Measurements from ENCODE around the gene PEX14.

Gene PEX14

DNA sequence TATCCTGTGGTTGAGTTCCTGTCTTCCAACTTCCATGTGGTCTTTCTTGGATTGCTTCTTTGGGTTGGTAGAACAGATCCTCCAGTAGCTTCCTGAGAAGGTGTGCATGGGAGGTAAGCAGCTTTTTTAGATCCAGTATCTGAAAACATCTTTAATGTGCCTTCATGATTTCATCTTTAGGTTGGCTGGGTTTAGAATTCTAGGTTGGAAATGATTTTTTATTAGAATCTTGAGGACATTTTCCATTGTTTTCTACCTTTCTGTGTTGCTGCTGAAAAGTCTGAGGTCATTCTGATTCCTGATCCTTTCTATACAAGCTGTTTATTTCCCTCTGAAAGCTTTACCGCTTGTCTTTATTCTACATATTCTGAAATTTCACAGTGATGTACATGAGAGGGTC, 94.8 kb downstream of the PEX14 start:
- H3K4me2 ChIP-seq (ENCODE audit: low read length), result no peak overlapping the region
- H3K27me3 ChIP-seq (ENCODE audit: low read depth, low read length), result no peaks in the 10 kb centered on the region
- H3K9me3 ChIP-seq (ENCODE audit: insufficient read depth, low read length), result no peaks in the 10 kb centered on the region
- no peak overlapping the region for H3K27ac ChIP-seq (ENCODE audit: low read length)
- H4K20me1 ChIP-seq (ENCODE audit: insufficient read depth, low read length), result no peaks in the 10 kb centered on the region
- no peaks in the 10 kb centered on the region for H3K4me1 ChIP-seq (ENCODE audit: low read length)
- no peaks in the 10 kb centered on the region for H3K36me3 ChIP-seq (replicated peaks; ENCODE audit: low read depth, low read length)
- no peaks in the 10 kb centered on the region for H3K79me2 ChIP-seq (ENCODE audit: low read length)
- no peak for TF ChIP-seq EZH2phosphoT487 (IDR thresholded peaks at IDR 0.05; ENCODE audit: low read depth)
- no peak for TF ChIP-seq CTCF (IDR thresholded peaks at IDR 0.05; ENCODE audit: low read depth, low read length)
- no peak overlapping the region for H3K4me3 ChIP-seq (ENCODE audit: low read length)
- no peak overlapping the region for H3K9ac ChIP-seq (ENCODE audit: low read length)
- no peak overlapping the region for H2AFZ ChIP-seq (ENCODE audit: low read depth, low read length)

- H3K27ac ChIP-seq (ENCODE audit: low read length), result no peak overlapping the region
- H3K4me3 ChIP-seq (ENCODE audit: low read length), result no peak overlapping the region
- H3K36me3 ChIP-seq (replicated peaks; ENCODE audit: low read depth, low read length), result no peaks in the 10 kb centered on the region
- H3K9ac ChIP-seq (ENCODE audit: low read length), result no peak overlapping the region
- no peaks in the 10 kb centered on the region for H4K20me1 ChIP-seq (ENCODE audit: insufficient read depth, low read length)
- no peak for TF ChIP-seq CTCF (IDR thresholded peaks at IDR 0.05; ENCODE audit: low read depth, low read length)
- H3K27me3 ChIP-seq (ENCODE audit: low read depth, low read length), result no peaks in the 10 kb centered on the region
- no peaks in the 10 kb centered on the region for H3K9me3 ChIP-seq (ENCODE audit: insufficient read depth, low read length)
- H3K4me1 ChIP-seq (ENCODE audit: low read length), result no peaks in the 10 kb centered on the region
- H3K79me2 ChIP-seq (ENCODE audit: low read length), result no peaks in the 10 kb centered on the region
- no peak overlapping the region for H2AFZ ChIP-seq (ENCODE audit: low read depth, low read length)
- no peak overlapping the region for H3K4me2 ChIP-seq (ENCODE audit: low read length)
These were observed 100.9 kb downstream of the PEX14 start for GRCh38 chr1:10575616-10576015.

DNA sequence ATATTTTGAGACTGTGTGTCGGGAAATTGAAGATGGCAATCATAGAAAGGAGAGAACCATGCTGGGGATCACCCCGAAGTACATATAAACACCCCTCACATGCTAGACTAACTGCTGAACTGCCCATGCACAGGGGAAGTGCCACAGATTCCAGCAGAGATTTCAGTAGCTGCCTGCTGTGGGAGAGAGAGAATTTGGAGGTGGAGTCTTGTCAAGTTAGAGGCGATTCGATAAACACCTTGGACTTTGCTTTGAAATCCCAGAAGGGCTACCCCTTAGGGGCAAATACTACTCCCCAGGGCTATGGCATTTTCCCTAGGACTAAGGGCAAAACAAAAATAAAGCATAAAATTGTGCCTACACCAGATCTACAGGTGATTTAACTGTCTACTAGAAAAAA, 103.3 kb downstream of the PEX14 start:
- H4K20me1 ChIP-seq (ENCODE audit: insufficient read depth, low read length), result no peaks in the 10 kb centered on the region
- H3K4me2 ChIP-seq (ENCODE audit: low read length), result no peak overlapping the region
- H3K4me3 ChIP-seq (ENCODE audit: low read length), result no peak overlapping the region
- H3K27me3 ChIP-seq (ENCODE audit: low read depth, low read length), result no peaks in the 10 kb centered on the region
- H2AFZ ChIP-seq (ENCODE audit: low read depth, low read length), result no peak overlapping the region
- TF ChIP-seq CTCF (IDR thresholded peaks at IDR 0.05; ENCODE audit: low read depth, low read length), result no peak
- TF ChIP-seq EZH2phosphoT487 (IDR thresholded peaks at IDR 0.05; ENCODE audit: low read depth), result no peak
- no peak overlapping the region for H3K27ac ChIP-seq (ENCODE audit: low read length)
- H3K36me3 ChIP-seq (replicated peaks; ENCODE audit: low read depth, low read length), result no peaks in the 10 kb centered on the region
- H3K9ac ChIP-seq (ENCODE audit: low read length), result no peak overlapping the region
- no peaks in the 10 kb centered on the region for H3K79me2 ChIP-seq (ENCODE audit: low read length)
- no peaks in the 10 kb centered on the region for H3K4me1 ChIP-seq (ENCODE audit: low read length)
- no peaks in the 10 kb centered on the region for H3K9me3 ChIP-seq (ENCODE audit: insufficient read depth, low read length)

DNA sequence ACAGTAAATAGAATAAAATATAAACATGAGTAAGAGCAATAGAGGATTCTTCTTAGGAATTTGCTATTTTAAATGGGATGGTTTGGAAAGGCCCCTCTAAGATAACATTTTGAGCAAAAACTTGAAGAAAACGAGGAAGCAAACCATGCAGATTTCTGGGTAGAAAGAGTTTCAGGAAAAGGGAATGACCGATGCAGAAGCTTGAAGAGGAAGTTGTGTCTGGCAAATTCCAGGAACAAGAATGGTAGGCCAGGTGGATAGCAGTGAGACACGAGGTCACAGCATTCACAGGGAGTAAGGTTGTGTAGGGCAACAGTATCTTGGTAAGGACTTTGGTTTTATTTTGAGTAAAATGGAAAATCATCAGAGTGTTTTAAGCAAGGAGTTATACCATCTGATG, 108.9 kb downstream of the PEX14 start:
- no peaks in the 10 kb centered on the region for H3K27me3 ChIP-seq (ENCODE audit: low read depth, low read length)
- H3K79me2 ChIP-seq (ENCODE audit: low read length), result no peaks in the 10 kb centered on the region
- TF ChIP-seq EZH2phosphoT487 (IDR thresholded peaks at IDR 0.05; ENCODE audit: low read depth) (no peak), CTCF (IDR thresholded peaks at IDR 0.05; ENCODE audit: low read depth, low read length) (no peak)
- no peaks in the 10 kb centered on the region for H3K36me3 ChIP-seq (replicated peaks; ENCODE audit: low read depth, low read length)
- no peak overlapping the region for H2AFZ ChIP-seq (ENCODE audit: low read depth, low read length)
- no peak overlapping the region for H3K4me2 ChIP-seq (ENCODE audit: low read length)
- H3K27ac ChIP-seq (ENCODE audit: low read length), result no peak overlapping the region
- no peaks in the 10 kb centered on the region for H4K20me1 ChIP-seq (ENCODE audit: insufficient read depth, low read length)
- H3K9me3 ChIP-seq (ENCODE audit: insufficient read depth, low read length), result no peaks in the 10 kb centered on the region
- H3K4me3 ChIP-seq (ENCODE audit: low read length), result no peak overlapping the region
- no peaks in the 10 kb centered on the region for H3K4me1 ChIP-seq (ENCODE audit: low read length)
- H3K9ac ChIP-seq (ENCODE audit: low read length), result no peak overlapping the region

Measured in OCI-LY3 (cell line).